Erythroblast (primary cell): Measurements from ENCODE around the gene LRTM2.

Source experiments
- GATA1 ChIP-seq: IDR thresholded peaks from 2 replicates; pipeline ENCODE4 v1.6.1; 2011; ENCODE audit warnings: low read depth, mild to moderate bottlenecking, control low read depth, low read length, moderate library complexity
- POLR2A ChIP-seq: IDR thresholded peaks from 2 replicates; pipeline ENCODE4 v1.6.1; 2011; ENCODE audit warnings: mild to moderate bottlenecking, low read length

DNA sequence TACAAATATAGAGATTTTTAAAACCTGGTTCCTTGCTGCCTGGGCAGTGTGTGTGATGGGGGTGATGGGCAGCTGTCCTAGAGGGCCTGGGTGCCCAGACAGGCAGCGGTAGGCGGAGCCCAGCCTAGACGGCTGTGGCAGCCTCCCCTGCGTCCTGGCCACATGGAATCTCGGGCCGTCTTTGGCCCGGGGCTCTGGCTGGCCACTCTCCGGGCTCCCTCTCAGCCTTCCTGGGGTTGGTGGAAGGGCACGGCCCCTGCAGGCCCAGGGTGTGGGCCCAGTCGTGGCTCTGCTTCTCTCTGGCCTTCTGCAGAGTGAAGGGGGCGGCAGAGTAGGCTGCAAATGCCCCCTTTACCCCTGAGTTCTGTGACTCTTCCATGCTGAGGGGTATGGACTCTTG lies 2.3 kb downstream of the LRTM2 start:
- no peak for TF ChIP-seq POLR2A
- no peak for TF ChIP-seq GATA1
